GM12878 (cell line): ENCODE data around the gene IL11. TPM values are rescaled to one million over a fixed set of nuclear protein-coding genes. Genes with fewer than 3 reads are reported as not detected.
A peak's percentile ranks its signal among the peaks of the same experiment; 100 is the strongest.

Experiments
- CHD2 ChIP-seq: IDR thresholded peaks from 2 replicates; pipeline ENCODE4 v1.6.1; 2011; ENCODE audit warnings: low read depth, low read length, improper control_type of control experiment, borderline replicate concordance
- POLR2AphosphoS2 ChIP-seq: IDR thresholded peaks from 2 replicates; pipeline ENCODE4 v1.6.1; 2011; ENCODE audit warnings: low read depth, mild to moderate bottlenecking, low read length, improper control_type of control experiment, moderate library complexity
- RAD21 ChIP-seq: IDR thresholded peaks from 2 replicates; pipeline ENCODE4 v1.6.1; 2011; ENCODE audit warnings: mild to moderate bottlenecking, low read depth, low read length, moderate library complexity; ENCODE audit not compliant: insufficient read depth
- ZNF592 ChIP-seq: fragments of 450-650 bp; IDR thresholded peaks from 2 replicates; pipeline ENCODE4 v1.6.1; 2017; ENCODE audit warnings: mild to moderate bottlenecking, moderate library complexity
- polyA plus RNA-seq, 11 experiments: library from polyadenylated mRNA; depleted of rRNA in 4 of 11; unstranded in 6 of 11; stranded (reverse) in 5 of 11; fragments of >200 nt; fragmentation: Nextera tagmentation in 4 of 11; fragmentation: Illumina TruSeq in 1 of 11; extraction: Ambion mirVana in 4 of 11; extraction: Trizol in 1 of 11; gene quantifications; 1 replicate in 1 of 11; 2 replicates in 10 of 11; pipeline versions ENCODE4 v1.2.1 to v1.2.3, GENCODE V29; 2011 to 2016; ENCODE audit warnings: inconsistent platforms in 2 of 11, missing spikeins in 2 of 11, low read depth in 1 of 11
- total RNA-seq, 4 experiments: library from RNA; depleted of rRNA in 3 of 4; stranded (reverse); fragments of >200 nt in 3 of 4; fragmentation: Illumina TruSeq in 1 of 4; extraction: Trizol in 1 of 4; gene quantifications; 2 replicates each; pipeline versions ENCODE4 v1.2.1 to v1.2.3, GENCODE V29; 2013 to 2021
- TF ChIP-seq, protein P1 (sequence below): fragments of 450-650 bp; IDR thresholded peaks from 2 replicates; pipeline ENCODE4 v1.6.1; 2018; ENCODE audit warnings: borderline replicate concordance, mild to moderate bottlenecking; ENCODE audit not compliant: partially characterized antibody
- TF ChIP-seq, protein P2 (sequence below): fragments of 150-350 bp; IDR thresholded peaks from 2 replicates; pipeline ENCODE4 v1.6.1; 2014; ENCODE audit warnings: mild to moderate bottlenecking, low read depth, low read length

Gene IL11
- total and polyA plus RNA-seq, 10 of the 15 experiments (the other 5 are each of a cell fraction or from before 2014, with no cell fraction given), result 0.15 TPM; not detected in 9

- TF ChIP-seq, protein P1, sequence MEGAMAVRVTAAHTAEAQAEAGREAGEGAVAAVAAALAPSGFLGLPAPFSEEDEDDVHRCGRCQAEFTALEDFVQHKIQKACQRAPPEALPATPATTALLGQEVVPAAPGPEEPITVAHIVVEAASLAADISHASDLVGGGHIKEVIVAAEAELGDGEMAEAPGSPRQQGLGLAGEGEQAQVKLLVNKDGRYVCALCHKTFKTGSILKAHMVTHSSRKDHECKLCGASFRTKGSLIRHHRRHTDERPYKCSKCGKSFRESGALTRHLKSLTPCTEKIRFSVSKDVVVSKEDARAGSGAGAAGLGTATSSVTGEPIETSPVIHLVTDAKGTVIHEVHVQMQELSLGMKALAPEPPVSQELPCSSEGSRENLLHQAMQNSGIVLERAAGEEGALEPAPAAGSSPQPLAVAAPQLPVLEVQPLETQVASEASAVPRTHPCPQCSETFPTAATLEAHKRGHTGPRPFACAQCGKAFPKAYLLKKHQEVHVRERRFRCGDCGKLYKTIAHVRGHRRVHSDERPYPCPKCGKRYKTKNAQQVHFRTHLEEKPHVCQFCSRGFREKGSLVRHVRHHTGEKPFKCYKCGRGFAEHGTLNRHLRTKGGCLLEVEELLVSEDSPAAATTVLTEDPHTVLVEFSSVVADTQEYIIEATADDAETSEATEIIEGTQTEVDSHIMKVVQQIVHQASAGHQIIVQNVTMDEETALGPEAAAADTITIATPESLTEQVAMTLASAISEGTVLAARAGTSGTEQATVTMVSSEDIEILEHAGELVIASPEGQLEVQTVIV, result no peak
- TF ChIP-seq, protein P2, sequence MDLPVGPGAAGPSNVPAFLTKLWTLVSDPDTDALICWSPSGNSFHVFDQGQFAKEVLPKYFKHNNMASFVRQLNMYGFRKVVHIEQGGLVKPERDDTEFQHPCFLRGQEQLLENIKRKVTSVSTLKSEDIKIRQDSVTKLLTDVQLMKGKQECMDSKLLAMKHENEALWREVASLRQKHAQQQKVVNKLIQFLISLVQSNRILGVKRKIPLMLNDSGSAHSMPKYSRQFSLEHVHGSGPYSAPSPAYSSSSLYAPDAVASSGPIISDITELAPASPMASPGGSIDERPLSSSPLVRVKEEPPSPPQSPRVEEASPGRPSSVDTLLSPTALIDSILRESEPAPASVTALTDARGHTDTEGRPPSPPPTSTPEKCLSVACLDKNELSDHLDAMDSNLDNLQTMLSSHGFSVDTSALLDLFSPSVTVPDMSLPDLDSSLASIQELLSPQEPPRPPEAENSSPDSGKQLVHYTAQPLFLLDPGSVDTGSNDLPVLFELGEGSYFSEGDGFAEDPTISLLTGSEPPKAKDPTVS, result no peak
- TF ChIP-seq ZNF592 (no peak), RAD21 (no peak), POLR2AphosphoS2 (peak; percentile 68; the same call in 1 of the 2 replicates), CHD2 (no peak)
Observed at GRCh38 chr19:55389386-55390317, 19.4 kb upstream of the IL11 start (continued).
